ENCODE results near the gene MRPL36.

MRPL36 gene

DNA sequence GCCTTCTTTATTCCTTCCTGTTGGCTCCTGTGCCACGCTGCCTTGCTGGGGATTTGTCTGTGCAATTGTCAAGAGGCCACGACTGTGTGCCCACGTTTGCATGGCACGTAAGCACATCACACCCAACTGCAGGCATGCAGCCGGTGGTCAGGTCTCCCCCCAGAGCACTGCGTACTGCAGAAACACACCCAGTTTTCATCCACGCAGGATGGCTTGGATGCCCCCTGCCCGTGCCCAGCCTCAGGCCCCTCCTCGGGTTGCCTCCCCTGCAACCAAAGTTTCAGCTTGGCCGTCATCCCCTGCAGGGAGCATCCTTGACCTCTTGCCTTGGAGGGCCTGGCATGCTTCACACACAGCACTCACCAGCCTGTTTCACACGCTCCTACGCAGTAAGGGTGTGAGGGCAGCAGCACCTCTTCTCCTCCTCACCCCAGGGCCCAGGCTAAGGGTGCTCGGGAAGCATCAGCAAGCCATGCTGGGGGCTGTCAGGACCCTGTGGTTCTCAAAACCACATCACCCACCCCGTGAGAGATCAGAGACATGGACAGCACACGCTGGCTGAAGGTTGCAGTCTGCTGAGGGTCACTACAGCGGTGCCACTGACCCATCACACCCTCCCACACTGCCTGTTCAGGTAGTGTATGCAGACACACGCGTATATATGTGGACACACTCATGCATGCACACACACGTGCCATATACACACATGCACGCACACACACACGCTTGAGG is 3.1 kb downstream of the MRPL36 start:
- no peak overlapping the region for H3K27ac ChIP-seq
- no peak for TF ChIP-seq ZFX (IDR thresholded peaks at IDR 0.05; ENCODE audit: borderline replicate concordance)
- TF ChIP-seq, protein P1, sequence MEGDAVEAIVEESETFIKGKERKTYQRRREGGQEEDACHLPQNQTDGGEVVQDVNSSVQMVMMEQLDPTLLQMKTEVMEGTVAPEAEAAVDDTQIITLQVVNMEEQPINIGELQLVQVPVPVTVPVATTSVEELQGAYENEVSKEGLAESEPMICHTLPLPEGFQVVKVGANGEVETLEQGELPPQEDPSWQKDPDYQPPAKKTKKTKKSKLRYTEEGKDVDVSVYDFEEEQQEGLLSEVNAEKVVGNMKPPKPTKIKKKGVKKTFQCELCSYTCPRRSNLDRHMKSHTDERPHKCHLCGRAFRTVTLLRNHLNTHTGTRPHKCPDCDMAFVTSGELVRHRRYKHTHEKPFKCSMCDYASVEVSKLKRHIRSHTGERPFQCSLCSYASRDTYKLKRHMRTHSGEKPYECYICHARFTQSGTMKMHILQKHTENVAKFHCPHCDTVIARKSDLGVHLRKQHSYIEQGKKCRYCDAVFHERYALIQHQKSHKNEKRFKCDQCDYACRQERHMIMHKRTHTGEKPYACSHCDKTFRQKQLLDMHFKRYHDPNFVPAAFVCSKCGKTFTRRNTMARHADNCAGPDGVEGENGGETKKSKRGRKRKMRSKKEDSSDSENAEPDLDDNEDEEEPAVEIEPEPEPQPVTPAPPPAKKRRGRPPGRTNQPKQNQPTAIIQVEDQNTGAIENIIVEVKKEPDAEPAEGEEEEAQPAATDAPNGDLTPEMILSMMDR (IDR thresholded peaks at IDR 0.05), result no peak

DNA sequence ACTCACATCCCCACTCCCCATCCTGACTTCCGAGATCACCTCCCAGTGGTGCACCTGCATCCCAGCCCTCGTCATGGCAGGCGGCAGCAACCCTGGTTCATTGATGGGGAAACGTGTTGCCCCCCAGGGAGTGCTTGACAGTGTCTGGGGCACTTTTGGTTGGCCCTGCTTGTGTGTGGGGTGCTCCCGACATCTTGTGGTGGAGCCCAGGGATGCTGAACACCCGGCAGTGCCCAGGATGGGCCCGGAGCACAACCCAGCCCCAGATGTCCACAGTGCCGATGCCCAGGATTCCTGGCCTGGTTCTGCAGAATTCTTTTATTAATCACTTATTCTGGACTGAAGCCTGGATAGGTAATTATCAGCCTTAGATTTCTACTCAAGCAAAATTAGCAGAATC is 3.7 kb downstream of the MRPL36 start:
- TF ChIP-seq, protein P1 (IDR thresholded peaks at IDR 0.05), result no peak
- TF ChIP-seq ZFX (IDR thresholded peaks at IDR 0.05; ENCODE audit: borderline replicate concordance), result no peak
- no peak overlapping the region for H3K27ac ChIP-seq

DNA sequence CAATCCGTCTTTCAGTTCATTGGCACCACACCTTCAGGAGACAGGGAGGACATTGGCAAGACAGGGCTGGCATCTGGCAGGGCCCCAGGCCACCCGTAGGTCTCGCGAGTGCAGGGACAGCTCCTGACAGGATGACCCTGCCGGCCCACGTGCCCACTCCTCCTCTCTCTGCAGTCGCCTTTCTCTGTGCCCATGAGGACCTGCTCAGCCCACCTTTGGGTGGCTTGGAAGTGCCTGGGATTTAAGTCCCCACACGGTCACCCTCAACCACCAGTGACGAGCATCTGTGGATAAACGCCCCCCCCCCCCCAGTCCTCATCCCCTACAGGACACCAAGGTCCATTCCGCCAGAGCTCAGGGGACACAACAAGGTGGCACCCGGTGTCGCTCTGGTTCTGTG is 4.1 kb downstream of the MRPL36 start:
- TF ChIP-seq ZFX (IDR thresholded peaks at IDR 0.05; ENCODE audit: borderline replicate concordance), result no peak
- TF ChIP-seq, protein P1 (IDR thresholded peaks at IDR 0.05), result no peak
- H3K27ac ChIP-seq, result no peak overlapping the region

DNA sequence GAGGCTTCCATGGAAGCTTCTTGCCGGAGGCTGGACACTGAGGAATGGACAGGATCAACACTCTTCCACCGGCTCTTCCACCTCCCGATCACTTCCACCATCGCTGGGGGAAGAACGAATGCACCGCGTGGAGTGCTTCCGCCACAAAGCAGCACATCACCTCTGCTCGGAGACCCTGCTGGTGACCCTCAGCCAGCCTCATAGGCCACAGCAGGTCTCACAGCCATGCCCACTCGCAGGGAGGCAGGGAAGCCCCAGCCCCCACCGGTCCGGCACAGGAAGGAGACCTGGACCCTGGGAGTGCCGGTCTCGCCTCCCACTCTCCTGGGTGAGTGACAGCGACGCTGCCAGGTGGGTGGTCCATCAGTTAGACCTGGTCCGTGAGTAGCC is 4.7 kb downstream of the MRPL36 start:
- no peak overlapping the region for H3K27ac ChIP-seq
- TF ChIP-seq, protein P1 (IDR thresholded peaks at IDR 0.05), result no peak
- no peak for TF ChIP-seq ZFX (IDR thresholded peaks at IDR 0.05; ENCODE audit: borderline replicate concordance)

DNA sequence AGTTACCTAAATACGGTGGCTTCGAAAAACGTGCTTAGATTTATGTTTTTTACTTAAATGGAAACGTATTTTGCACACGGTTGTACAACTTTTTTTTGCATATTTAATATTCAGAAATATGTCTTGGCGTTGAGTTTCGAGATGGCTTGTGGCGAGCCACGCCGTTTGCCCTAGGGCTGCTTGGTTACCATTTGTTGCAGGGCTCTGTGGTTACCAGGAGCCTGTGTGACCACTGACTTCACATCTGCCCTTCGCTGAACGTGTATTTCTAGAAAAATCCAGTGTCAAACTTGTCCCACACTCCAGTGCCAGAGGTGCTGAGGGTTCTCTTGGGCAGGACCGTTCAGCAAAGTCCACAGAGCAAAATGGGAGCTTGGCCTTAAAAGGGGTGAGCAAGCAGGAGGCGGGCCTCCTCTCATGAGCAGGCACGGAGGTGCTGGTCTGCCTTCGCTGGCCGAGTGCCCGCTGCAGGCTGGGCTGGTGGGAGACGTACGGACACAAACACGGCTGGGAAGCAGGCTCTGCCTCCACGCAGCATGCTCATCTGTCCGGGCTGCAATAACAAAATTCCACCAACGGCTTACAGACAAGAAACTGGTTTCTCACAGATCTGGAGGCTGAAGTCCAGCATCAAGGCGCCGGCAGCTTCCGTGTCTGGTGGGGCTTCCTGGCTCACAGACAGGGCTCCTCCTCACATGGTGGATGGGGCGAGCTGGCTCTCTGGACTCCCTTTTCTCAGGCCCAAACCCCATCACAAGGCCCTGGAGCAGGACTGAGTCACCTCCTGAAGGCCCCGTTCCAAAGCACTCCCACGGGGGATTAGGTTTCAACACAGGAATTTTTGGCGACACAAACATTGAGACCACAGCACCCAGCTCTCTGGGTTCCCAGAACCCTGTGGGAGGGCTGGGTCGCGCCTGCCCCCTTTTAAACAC is 5.4 kb downstream of the MRPL36 start:
- TF ChIP-seq, protein P1 (IDR thresholded peaks at IDR 0.05), result no peak
- no peak for TF ChIP-seq ZFX (IDR thresholded peaks at IDR 0.05; ENCODE audit: borderline replicate concordance)
- no peak overlapping the region for H3K27ac ChIP-seq

DNA sequence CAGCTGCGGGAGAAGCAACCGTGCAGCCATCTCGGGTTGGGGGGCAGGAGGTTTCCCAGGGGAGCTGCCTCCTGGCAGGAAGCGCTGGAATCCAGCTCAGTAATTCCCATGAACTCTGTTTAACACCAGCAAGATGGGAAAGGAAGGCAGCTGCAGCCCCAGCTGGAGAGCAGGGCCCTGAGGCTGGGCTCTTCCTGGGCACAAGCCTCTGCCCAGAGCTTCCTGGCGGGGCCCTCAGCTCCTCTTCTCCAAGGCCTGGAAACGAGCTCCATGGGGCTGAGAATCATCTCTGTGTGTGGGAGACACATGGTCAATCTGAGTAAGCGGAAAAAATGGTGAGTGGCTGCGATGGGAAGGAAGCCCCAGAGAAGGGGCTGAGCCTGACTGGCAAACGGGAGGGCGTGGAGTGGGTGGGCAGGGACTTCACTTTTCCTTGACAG is 6.3 kb downstream of the MRPL36 start:
- H3K27ac ChIP-seq, result no peak overlapping the region

More for the DNA sequence above, 6.3 kb downstream of the MRPL36 start:
- TF ChIP-seq, protein P1 (IDR thresholded peaks at IDR 0.05), result no peak
- no peak for TF ChIP-seq ZFX (IDR thresholded peaks at IDR 0.05; ENCODE audit: borderline replicate concordance)
